Duodenal mucosa (tissue), 2 donors: ENCODE measurements around the gene SLC35C1.
A peak's percentile ranks its signal among the peaks of the same experiment; 100 is the strongest.

ENCODE experiments used
- H3K27ac ChIP-seq: one replicate; pipeline ENCODE4 v1.7.0; 2013; ENCODE audit warnings: low read depth, low read length
- H3K27me3 ChIP-seq, 2 donors: one replicate each; pipeline ENCODE4 v1.7.0; 2013; ENCODE audit warnings: low read length in 2 of 2, control low read depth in 1 of 2; ENCODE audit not compliant: insufficient read depth in 2 of 2, control insufficient read depth in 1 of 2
- H3K36me3 ChIP-seq, 2 donors: one replicate each; pipeline ENCODE4 v1.7.0; 2013; ENCODE audit warnings: low read length in 2 of 2, control low read depth in 1 of 2; ENCODE audit not compliant: insufficient read depth in 2 of 2, control insufficient read depth in 1 of 2
- H3K4me1 ChIP-seq, 2 donors: one replicate each; pipeline ENCODE4 v1.7.0; 2013; ENCODE audit warnings: low read length in 2 of 2, control low read depth in 1 of 2; ENCODE audit not compliant: insufficient read depth in 2 of 2, control insufficient read depth in 1 of 2
- H3K4me3 ChIP-seq, 2 donors: one replicate each; pipeline ENCODE4 v1.7.0; 2013; ENCODE audit warnings: low read length in 2 of 2, low read depth in 1 of 2
- H3K9ac ChIP-seq, 2 donors: one replicate each; pipeline ENCODE4 v1.7.0; 2013; ENCODE audit warnings: low read length in 2 of 2, low read depth in 1 of 2
- H3K9me3 ChIP-seq, 2 donors: one replicate each; pipeline ENCODE4 v1.7.0; 2013; ENCODE audit warnings: low read length in 2 of 2, control low read depth in 1 of 2; ENCODE audit not compliant: control insufficient read depth in 1 of 2

Gene SLC35C1

GRCh38 chr11:45853332-45854219 is 48.6 kb downstream of the SLC35C1 start:
- peaks cover 13 to 29% of the 10 kb centered on the region in 2 donors for H3K36me3 ChIP-seq
- no peak overlapping the region for H3K4me3 ChIP-seq
- no peak overlapping the region for H3K9ac ChIP-seq
- no peaks in the 10 kb centered on the region for H3K27me3 ChIP-seq
- H3K27ac ChIP-seq, result no peak overlapping the region
- H3K4me1 ChIP-seq, result peaks cover 49 to 55% of the 10 kb centered on the region in 2 donors
- H3K9me3 ChIP-seq, result no peaks in the 10 kb centered on the region

DNA sequence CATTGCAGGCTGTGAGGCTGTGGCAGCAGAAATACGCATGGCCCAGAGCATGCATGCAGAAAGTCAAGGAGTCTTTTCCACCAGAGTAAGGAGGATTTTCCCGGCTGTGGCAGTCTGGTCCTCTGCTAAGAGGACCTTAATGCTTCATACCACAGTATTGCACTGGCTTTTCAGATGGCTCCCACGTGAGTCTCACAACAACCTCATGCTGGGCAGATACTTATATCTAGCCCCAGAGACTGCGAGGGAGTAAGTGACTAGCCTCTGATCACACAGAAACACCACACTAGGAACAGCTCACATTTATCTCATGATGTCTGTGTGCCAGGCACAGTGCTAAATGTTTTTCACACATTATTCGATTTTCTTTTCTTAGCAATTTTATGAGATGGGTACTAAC is 50.4 kb downstream of the SLC35C1 start:
- H3K36me3 ChIP-seq, result peaks cover 19 to 35% of the 10 kb centered on the region in 2 donors
- H3K27me3 ChIP-seq, result no peaks in the 10 kb centered on the region
- no peaks in the 10 kb centered on the region for H3K9me3 ChIP-seq
- peaks cover 56 to 57% of the 10 kb centered on the region in 2 donors for H3K4me1 ChIP-seq
- H3K27ac ChIP-seq, result peak overlapping the region; percentile 7
- no peak overlapping the region for H3K9ac ChIP-seq
- H3K4me3 ChIP-seq, result no peak overlapping the region

DNA sequence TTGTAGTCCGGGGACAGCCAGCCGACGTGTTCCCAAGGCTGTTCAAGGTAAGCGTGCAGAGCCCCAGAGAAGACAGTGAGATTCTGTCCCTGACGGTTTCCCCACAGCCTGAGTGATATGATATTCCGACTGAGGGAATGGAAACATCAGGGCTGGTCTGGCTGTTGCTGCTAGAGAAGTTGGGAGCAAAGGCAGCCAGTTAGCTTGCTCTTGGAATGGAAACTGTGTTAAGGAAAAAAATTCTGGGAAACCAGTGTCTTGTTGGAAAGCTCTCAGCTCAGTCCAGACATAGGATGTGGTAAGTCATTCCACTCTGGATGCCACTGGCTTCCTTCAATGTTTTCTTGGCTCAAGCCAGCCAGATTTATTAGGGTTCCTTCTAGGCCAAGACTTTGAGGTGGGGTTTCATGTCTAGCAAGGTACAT is 51.1 kb downstream of the SLC35C1 start:
- no peak overlapping the region for H3K4me3 ChIP-seq
- H3K9me3 ChIP-seq, result no peaks in the 10 kb centered on the region
- no peaks in the 10 kb centered on the region for H3K27me3 ChIP-seq
- peaks cover 49% of the 10 kb centered on the region in 2 donors for H3K4me1 ChIP-seq
- H3K36me3 ChIP-seq, result peaks cover 25 to 41% of the 10 kb centered on the region in 2 donors
- H3K9ac ChIP-seq, result no peak overlapping the region
- no peak overlapping the region for H3K27ac ChIP-seq

DNA sequence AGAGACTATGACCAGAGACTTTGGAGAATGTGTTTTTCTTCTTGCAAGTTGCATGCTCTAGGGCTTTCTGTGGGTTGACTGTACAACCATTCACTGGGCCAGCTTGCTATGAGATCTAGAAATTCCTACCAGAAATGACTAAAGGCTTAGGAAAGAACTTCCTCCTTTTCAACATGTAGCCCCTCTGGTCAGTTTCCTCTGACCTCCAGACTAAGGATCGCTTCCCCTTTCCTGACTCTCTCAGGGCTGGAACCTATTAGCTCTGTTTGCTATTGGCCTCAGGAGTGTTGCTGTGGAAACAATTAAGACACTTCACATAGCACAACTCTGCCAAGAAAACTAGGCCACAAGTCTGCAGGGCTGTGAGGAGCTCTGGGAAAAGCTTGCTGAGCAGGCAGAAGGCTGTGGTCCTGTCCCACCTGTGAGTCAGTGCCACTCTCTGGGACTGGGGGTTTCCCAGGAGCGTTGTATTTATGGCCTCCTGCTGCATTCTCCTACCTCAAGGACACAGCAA is 53.1 kb downstream of the SLC35C1 start:
- Histone ChIP-seq H3K9me3 (no peaks in the 10 kb centered on the region), H3K27ac (peak overlapping the region; percentile 54), H3K36me3 (peaks cover 41 to 60% of the 10 kb centered on the region in 2 donors), H3K9ac (no peak overlapping the region), H3K27me3 (no peaks in the 10 kb centered on the region), H3K4me1 (peaks cover 33 to 39% of the 10 kb centered on the region in 2 donors), H3K4me3 (no peak overlapping the region)

- peaks cover 50 to 69% of the 10 kb centered on the region in 2 donors for H3K36me3 ChIP-seq
- no peak overlapping the region for H3K9ac ChIP-seq
- H3K4me3 ChIP-seq, result no peak overlapping the region
- H3K9me3 ChIP-seq, result no peaks in the 10 kb centered on the region
- H3K4me1 ChIP-seq, result peaks cover 32% of the 10 kb centered on the region in 2 donors
- H3K27me3 ChIP-seq, result no peaks in the 10 kb centered on the region
- H3K27ac ChIP-seq, result peak overlapping the region; percentile 53
Observed at GRCh38 chr11:45858751-45859398, 53.9 kb downstream of the SLC35C1 start.

DNA sequence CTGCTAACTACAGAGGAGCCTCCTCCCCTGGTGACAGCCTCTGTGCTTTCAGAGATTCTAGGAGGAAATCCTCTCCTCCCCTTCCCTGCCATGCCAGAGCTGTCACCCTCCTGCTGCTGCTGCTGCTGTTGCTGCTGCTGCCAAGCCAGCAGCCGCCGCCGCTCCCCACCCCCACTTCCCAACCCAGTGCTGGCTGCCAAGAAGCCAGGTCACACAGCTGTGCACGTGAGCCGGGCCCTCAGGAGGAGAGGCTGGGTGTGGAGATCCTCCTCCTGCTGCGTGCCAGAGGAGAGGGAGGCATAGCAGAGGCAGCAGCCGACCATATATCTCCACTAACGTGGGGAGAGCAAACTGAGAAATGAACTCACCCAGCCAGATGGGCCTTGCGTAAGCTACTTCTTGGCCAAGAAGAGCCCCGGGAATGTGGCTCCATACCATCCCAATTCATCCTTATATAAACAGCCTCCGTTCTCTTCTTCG is 54.8 kb downstream of the SLC35C1 start:
- no peaks in the 10 kb centered on the region for H3K9me3 ChIP-seq
- no peak overlapping the region for H3K9ac ChIP-seq
- peaks cover 29 to 32% of the 10 kb centered on the region in 2 donors for H3K4me1 ChIP-seq
- H3K36me3 ChIP-seq, result peaks cover 55 to 72% of the 10 kb centered on the region in 2 donors
- H3K4me3 ChIP-seq, result no peak overlapping the region
- H3K27me3 ChIP-seq, result no peaks in the 10 kb centered on the region
- H3K27ac ChIP-seq, result peak overlapping the region; percentile 50

DNA sequence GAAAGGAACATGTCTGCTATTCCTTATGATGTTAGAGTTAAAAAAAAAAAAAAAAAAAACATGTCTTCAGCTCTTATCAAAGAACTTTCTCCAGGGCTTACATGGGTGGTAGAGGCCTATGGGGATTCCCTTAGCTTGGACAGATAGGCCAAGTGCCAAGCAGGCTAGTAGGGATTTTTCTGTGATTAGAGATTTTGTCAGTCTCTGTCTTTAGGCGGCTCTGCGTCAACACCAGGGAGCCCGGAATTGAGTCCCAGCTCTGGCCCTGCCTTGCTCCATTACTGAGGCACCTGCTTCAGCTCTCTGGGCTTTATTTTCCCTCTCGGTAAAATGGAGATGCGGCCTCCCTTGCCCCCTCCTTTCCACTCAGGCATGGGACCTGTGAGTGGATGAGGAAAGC is 55.4 kb downstream of the SLC35C1 start:
- Histone ChIP-seq H3K4me3 (no peak overlapping the region), H3K27me3 (no peaks in the 10 kb centered on the region), H3K36me3 (peaks cover 55 to 72% of the 10 kb centered on the region in 2 donors), H3K27ac (no peak overlapping the region), H3K4me1 (peaks cover 29 to 32% of the 10 kb centered on the region in 2 donors), H3K9ac (no peak overlapping the region), H3K9me3 (no peaks in the 10 kb centered on the region)

DNA sequence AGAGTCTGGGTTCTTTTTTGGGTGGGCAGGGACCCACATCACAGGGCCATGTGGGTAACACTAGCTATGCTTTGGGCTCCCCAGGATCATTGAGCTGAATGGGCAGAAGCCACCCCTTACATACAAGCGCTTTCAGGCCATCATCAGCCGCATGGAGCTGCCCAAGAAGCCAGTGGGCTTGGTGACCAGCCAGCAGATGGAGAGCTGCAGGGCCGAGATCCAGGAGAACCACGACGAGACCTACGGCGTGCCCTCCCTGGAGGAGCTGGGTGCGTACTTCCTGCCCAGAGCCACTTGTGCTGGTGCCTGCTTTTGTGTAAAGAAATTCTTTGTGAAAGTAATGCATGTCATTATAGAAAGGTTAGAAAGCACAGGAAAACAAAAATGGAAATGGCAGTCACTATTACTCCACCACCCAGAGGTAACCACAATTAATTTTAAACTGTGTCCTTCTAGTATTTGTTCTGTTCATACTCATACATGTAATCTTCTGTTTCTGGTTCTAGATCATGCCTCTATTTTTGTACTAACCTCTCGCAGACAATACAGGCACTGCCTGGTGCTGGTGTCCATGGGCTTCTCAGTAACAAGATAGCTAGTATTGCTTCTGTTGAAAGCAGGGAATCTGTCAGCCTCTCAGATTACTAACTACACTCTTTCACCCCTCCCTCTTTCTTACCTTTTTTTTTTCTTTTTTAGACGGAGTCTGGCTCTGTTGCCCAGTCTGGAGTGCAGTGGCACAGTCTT is 56.0 kb downstream of the SLC35C1 start:
- H3K4me1 ChIP-seq, result peaks cover 29 to 32% of the 10 kb centered on the region in 2 donors
- peaks cover 51 to 71% of the 10 kb centered on the region in 2 donors for H3K36me3 ChIP-seq
- H3K27me3 ChIP-seq, result no peaks in the 10 kb centered on the region

More for the DNA sequence above, 56.0 kb downstream of the SLC35C1 start:
- Histone ChIP-seq H3K4me3 (no peak overlapping the region), H3K9me3 (no peaks in the 10 kb centered on the region), H3K27ac (no peak overlapping the region), H3K9ac (no peak overlapping the region)
